ENCODE results near the gene KDM2B.
"Not testable (repeated sequence)": the region's sequence is repeated elsewhere in the genome, so short reads cannot be mapped to it uniquely, and the experiment has no call there.

The KDM2B gene

DNA sequence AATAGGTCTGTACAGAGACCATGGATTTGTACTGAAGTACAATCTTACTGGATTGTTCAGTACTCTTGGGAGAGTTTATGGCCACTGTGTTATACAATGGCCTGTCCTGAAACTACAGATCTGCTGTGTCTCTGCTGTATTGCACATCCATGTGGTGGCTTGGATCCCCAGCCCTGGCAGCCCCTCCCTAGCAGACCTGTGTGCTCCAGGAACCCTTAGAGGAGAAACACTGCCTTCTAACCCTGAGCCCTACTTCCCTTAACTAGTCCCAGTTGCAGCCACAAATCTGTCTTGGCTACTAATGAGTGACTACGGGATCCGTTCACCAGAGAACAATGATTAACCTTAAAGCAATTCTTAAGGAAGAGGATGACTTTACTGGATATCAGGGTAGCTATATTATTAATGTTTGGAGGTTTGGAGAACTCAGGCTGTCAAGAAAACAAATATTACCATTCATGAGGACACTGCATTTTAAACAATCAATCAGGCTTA, 153.2 kb downstream of the KDM2B start:
- DNase-seq (ENCODE audit: low read depth), result no peak

DNA sequence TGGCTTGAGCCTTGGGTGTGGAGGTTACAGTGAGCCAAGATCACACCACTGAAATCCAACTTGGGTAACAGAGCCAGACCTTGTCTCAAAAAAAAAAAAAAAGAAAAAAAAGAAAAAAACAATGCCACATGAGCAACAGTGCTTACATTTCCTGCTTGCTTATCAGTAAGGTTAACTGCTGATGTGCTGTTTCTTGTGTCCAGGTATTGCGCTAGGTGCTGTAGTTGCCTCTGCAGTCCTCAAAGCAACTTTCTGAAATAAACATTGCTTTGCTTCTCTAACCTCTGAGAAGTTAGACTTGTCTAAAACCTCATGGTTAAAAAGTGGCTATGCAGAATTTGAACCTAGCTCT, 156.2 kb downstream of the KDM2B start:
- no peak for DNase-seq (ENCODE audit: low read depth)

DNA sequence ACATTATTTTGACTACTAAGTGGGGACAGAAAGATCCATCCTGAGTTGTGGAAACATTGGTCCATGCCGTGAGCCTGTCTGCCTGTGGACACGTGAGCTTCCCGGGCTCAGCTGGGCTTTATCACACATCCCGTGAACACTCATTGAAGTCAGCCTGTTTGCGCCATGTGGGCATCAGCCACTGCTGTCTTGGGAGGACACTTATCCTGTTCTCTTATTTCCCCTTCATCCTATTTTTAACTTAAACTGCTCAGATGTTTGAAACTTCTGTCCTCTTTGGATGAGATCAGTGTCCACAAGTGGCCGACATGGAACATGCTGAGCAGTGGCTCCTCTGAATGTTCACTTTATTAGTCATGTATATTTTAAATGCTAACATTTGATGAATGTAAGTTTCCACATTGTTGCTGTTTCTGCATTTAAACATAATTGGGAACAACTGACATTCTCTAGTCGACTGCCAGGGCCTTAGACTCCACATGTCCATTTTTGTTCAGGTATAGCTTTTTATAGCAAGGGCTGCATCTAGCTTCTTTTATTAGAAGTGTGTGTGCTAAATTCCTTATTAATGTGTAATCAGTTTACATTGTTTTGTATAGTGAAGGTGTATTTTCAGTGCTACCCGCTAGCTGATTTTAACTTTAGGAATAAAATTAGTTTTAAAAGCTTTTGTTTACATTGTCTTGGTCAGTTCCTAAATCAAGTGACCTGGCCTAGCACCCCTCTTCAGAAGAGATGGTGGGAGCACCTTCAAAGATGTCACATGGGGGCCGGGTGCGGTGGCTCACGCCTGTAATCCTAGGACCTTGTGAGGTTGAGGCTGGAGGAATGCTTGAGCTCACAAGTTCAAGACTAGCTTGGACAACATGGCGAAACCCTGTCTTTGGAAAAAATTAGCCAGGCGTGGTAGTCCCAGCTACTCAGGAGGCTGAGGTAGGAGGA, 156.9 kb downstream of the KDM2B start:
- DNase-seq (ENCODE audit: low read depth), result no peak

DNA sequence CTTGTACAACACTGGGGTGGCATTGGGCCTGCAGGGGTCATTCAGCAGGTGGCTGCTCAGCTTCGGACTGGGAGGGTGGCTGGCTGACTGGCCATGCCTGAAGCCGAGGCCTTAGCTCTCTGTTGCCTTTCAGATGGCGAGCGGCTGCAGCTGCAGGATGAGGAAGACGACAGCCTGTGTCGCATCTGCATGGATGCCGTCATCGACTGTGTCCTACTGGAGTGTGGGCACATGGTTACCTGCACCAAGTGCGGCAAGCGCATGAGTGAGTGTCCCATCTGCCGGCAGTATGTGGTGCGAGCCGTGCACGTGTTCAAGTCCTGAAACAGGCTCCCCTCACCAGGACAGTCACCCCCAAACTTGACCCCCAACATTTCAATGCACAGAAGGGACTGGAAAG, 157.6 kb downstream of the KDM2B start:
- no peak for DNase-seq (ENCODE audit: low read depth)

DNA sequence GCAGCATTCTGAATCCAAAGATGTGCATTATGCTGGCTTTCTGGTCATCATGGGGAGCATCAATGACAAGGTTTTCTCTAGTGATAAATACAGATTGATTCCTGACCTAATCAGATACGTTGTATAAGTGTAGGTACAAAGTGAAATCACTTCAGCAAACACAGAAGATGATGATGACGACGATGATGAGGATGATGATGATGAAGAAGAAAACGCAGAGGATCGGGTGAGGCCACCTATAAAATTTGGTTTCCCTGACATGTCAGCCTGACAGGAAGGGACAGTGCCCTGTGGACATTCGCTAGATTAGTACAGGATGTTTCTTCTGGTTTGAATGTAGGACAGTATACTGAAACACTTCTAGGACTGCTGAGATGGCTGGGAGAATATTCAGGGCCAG, 160.7 kb downstream of the KDM2B start:
- DNase-seq (ENCODE audit: low read depth), result no peak

DNA sequence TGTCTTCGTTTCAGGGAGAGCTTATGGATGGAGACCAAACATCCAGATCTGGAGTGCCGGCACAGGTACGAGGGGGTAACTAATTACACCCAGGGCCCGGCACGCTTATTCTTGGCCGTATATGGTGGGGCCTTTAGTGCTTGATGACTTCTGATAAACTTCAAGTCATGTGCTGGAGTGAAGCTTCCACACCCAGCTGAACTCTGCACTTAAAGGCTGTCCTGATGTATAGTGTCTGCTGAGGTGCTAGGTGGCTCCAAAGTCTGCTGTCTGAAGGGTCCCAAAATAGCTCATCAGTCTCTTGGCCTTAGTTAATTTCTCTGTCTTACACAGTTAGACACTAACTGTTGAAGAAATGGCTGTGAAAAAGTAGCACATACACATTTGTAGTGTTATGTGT, 163.0 kb downstream of the KDM2B start:
- no peak for DNase-seq (ENCODE audit: low read depth)

DNA sequence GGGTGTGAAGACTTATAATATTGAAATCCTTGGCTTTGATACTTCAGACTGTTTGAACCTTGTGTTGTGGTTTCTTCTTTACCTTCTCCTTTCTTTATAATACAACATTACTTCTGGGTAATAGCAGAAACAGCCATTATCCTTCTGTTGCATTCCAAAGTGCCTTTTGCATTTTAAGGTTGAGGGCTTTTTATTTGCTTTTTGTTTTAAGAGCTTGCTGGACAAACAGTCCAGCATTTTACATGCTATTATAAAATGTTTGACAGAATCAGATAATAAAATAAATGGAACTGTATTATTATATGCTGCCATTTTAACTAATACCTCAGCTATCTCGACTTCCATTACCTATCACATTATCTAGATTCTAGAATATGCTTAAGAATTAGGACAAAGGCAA, 166.9 kb downstream of the KDM2B start:
- no peak for DNase-seq (ENCODE audit: low read depth)

DNA sequence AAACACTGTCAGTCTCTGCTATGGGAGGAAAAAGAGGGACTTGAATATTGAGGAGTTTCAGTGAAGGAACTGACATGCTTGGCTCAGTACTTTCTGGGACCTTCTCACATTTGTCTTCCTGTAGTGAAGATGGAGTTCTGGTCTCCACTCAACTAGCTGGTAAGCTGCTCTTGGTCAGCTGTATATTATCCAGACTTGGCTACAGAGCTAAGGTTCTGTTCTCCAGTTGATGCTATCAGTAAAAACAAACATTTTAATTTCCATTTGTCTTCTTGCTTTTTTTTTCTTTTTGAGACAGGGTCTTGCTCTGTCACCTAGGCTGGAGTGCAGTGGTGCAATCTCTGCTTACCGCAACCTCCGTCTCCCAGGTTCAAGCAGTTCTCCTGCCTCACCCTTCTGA, 175.6 kb downstream of the KDM2B start:
- no peak for DNase-seq (ENCODE audit: low read depth)

DNA sequence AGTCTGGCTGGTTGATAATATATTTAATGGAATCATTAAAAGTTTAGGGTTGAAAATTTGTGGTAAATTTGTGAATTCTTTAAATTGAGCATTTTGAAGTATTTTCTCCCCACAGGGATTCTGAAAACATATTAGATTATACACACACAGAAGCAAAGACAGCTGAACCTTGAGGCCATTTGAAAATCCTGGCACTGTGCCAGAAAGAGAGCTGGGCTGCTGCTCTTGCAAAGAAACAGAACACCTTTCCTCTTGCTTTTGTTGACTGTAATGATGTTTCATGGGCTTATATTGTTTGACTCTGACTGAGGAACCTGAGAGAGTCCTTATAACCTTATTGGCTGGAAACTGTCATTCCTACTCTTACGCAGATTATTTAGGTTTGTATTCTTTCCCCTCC, 176.1 kb downstream of the KDM2B start:
- no peak for DNase-seq (ENCODE audit: low read depth)

DNA sequence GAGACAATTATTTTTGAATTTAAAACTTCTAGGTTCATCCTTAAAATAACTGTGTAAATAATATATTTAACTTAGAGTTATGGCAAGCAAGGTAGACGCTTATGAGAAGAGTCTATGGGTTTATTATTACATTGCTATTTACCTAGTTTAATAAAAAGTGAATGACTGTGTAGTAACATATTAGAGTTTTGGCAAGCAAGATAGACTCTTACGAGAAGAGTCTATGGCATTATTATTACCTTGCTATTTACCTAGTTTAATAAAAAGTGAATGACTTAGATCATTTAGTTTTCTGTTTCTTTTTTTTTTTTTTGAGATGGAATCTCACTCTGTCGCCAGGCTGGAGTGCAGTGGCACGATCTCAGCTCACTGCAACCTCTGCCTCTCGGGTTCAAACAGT, 177.1 kb downstream of the KDM2B start:
- DNase-seq (ENCODE audit: low read depth), result no peak

DNA sequence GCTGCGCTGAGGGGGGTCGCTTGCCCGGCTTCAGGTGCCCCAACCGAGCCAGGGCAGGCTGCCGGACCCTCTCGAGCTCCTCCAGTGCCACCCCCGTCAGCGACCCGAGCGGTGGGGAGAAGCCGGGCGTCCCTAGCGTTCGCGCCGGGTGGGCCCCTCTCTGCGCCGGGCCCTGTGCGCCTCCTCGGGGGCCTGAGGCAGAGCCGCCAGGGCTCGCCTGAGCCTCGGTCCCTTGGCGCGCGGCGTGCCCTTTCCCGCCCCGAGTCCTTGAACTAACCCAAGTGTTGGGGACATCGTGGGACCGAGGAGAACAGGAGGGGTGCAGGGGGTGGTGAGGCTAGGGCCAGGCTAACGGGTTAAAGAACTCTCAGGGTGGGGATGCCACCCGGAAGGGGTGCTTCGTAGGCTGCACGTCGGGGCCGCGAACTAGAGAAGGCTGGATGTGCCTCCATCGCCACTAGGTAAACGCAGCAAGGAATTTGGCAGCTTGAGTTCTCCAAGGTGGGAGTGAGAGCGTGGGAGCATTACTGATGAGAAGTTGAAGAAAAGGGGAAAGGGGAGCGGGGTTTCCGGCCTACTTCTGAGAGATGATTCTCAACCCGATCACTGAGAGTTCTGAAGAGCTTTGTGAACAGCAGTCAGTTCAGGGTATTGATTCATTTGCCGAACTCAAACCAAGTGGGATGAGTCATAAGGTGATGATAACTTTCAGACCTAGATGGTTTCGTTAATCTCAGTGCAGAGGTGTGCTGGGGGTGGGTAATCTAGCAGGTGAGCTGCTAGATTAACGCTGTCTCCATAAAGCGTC, 180.3 kb downstream of the KDM2B start:
- DNase-seq (ENCODE audit: low read depth), result no peak

DNA sequence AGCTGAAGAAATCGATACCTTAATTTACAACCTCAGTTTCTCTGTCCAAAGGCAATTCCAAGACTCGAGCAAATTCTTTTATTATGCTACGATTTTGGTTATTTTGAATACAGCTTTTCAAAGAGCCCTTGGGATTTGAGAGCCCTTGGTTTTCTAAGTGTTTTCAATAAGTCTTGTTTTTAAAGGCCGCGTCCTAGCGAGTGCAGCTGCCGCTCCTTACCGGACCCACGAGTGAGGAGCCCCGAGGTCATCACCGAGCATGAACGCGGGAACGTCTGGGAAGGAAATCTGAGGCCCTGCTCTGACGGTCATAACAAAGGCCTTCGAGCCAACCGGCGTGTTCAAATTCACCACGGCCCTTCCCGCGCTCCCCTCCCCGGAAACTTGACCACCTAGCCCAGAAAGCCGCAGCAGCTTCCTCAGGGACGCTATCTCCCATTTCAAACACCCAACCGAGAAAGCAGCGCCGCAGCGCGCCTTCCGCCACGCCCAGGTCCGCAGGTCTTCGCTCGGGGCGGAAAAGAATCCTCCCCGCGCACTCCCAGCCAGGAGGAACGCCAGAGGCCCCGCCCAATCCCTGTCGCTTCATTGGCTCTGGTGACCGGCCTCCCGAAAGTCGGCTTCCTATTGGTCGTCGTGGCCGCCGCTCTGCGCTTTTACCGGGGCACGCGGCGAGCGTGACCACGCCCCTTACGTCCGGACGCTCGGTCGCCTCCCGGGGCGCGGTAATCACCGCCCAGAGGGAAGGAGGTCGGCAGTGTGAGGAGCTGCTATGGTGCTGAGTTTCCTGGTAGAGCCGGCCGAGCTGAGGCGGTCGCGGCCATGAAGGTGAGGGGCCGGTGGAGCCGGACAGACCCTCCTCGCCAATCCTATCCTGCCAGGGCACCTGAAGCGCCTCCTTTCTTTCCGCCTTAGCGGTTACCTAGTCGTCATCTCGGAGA, 181.2 kb downstream of the KDM2B start, which contains the start of gene RNF34:
TSS of gene RNF34 (plus strand) at position 728 of the 941 bp plus-strand sequence. CDS start at position 823, 95 bp downstream.
- peak; percentile 96 for DNase-seq (ENCODE audit: low read depth)

DNA sequence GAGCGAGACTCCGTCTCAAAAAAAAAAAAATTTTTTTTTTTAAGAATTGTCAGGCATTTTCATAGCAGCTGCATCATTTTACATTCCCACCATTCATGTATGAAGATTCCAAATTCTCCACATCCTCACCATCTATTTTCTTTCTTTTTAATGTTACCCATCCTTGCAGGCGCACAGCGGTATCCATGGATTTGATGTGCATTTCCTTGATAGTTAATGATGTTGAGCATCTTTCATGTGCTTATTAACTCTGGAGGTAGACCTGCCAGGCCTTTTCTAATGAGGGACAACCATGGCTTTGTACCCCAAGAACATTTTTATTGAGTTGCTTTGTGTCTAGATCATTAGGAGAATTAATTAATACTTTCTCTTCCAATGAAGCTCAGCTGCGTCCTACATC, 182.5 kb downstream of the KDM2B start:
- no peak for DNase-seq (ENCODE audit: low read depth)

DNA sequence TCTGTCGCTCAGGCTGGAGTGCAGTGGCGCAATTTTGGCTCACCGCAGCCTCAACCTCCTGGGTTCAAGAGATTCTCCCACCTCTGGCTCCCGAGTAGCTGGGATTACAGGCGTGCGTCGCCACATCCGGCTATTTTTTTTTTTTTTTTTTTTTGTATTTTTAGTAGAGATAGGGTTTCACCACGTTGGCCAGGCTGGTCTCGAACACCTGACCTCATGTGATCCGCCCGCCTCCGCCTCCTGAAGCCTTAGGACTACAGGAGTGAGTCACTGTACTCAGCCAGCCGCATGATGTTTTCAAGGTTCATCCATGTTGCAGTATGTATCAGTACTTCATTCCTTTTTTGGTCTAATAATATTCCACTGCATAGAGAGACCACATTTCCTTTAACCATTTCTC, 183.3 kb downstream of the KDM2B start:
- DNase-seq (ENCODE audit: low read depth), result no peak

DNA sequence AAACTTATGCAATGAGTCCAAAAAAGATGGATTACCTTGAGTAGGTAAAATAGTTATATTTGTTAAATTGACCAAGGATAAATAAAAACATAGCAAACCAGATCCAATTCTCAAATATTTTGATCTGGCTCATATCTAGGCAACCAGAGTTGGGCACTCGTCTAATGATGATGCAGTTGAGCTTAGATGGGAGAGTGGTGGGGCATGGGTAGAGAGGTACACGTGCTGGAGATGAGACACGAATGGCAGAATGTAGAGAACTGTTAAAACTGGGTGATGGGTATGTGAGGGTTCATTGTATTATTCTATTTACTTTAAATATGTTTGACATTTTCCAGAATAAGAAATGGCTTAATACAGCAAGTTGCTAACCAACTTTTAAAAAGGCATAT, 188.5 kb downstream of the KDM2B start:
- no peak for DNase-seq (ENCODE audit: low read depth)

DNA sequence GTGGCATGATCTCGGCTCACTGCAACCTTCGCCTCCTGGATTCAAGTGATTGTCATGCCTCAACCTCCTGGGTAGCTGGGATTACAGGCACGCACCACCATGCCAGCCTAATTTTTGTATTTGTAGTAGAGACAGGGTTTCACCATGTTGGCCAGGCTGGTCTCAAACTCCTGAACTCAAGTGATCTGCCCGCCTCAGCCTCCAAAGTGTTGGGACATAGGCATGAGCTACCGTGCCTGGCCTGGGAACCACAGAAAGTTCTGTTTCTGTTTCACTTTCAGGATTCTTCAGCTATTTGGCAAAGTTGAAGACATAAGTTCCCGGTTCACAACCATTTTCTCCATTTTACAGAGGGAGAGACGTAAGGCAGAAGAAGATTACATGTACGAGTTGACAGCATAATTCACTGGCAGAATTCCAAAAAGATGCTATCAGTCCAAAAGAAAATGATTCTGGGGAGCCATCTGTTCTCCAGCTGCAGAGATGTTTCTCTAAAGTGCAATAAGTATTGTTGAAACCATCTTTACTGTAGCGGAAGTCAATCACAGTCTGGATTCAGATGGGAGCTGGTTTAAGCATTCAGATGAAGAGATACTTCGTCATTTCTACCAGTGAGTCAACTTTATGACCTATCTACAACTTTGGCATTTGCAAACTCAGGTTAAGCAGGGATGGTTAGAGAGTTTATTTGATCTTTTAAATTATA, 189.1 kb downstream of the KDM2B start:
- peak; percentile 21 for DNase-seq (ENCODE audit: low read depth)

DNA sequence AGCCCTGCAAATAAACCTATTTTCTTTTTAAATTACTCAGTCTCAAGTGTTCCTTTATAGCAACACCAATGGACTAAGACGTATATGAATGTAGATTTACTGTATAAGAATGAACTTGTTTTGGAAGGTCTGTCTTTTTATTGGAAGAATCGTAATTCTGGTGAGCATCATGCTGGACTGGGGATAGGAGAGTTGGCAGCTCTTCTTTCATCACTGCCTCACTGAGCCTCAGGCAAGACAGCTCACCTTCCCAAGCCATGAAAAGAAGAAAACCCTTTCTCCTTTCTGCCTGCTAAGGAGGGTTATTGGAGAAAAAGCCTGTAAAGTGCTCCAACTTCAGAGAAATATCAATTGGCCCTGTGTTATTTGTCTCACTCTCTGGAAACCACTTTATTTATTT, 190.0 kb downstream of the KDM2B start:
- no peak for DNase-seq (ENCODE audit: low read depth)

DNA sequence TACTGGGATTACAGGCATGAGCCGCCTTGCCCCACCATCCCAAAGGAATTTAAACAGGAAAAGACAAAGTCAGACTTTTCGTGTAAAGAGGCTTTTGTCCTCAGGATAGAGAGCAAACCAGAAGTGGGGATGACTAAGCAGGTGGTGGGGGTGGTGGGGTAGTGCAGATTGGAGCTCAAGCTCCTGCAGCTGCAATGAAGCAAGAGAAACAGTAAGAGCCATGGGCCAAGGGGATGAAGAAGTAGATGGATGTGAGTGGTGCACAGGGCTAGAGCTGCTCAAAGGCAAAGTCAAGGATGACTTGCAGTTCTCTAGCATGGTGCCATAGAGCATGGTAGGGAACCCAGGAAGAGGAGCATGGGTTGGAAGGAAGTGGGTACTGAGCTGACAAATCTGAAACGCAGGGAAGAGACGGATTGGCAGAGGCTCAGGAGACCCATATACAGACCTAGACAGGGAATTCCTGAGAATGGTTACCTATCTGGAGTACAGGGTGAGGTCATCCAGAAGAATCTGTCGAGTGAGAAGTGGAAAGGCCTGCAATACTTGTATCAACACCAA, 192.3 kb downstream of the KDM2B start:
- no peak for DNase-seq (ENCODE audit: low read depth)

DNA sequence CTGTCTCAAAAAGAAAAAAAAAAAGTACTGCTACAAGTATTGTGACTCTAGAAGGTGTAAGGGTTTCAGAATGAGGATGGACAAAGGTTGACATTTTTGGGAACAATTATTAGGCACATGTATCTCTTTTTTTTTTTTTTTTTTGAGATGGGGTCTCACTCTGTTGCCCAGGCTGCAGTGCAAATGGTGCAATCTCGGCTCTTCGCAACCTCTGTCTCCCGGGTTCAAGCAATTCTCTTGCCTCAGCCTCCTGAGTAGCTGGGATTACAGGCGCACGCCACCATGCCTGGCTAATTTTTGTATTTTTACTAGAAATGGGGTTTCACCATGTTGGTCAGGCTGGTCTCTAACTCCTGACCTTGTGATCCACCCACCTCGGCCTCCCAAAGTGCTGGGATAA, 195.9 kb downstream of the KDM2B start:
- DNase-seq (ENCODE audit: low read depth), result not testable (repeated sequence)

DNA sequence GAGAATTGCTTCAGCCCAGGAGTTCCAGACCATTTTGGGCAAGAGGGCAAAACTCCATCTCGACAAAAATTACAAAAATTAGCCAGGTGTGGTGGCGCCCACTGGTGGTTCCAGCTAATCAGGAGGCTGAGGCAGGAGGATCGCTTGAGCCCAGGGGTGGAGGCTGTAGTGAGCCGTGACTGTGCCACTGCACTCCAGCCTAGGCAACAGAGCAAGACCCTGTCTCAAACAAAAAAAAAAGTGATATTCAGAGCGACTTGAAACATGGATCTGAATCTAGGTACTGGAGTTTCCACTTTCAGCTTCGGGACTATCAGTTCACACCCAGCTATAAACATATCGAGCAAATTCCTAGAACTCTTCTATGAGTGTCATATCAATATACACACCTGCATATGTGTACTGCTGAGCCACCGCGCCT, 197.2 kb downstream of the KDM2B start:
- DNase-seq (ENCODE audit: low read depth), result no peak

DNA sequence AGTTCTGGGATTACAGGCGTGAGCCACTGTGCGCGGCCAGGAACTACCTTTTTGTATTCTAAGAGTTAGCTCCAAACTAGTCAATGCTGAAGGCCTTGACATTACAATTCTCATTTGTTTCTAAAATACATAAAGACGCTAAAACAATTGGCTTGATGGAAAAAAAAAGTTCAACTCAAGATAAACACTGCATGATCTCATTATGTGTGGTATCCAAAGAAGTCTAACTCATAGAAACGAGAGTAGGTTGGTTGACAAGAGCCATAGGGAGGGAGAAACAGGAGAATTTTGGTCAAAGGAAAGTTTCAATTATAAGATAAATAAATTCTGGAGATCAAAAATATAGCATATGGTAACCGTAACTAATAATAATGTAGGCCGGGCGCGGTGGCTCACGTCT, 200.9 kb downstream of the KDM2B start:
- DNase-seq (ENCODE audit: low read depth), result no peak
